Vagina (tissue), 2 donors: ENCODE measurements around the gene PTPRN2. TPM values are rescaled to one million over a fixed set of nuclear protein-coding genes. Genes with fewer than 3 reads are reported as not detected.

ENCODE experiments used
- DNase-seq, 2 donors: peaks; one replicate each; pipeline ENCODE4 v3.0.0-alpha.2; 2017; ENCODE audit errors: extremely low spot score in 2 of 2
- H3K27ac ChIP-seq: fragments of 200-600 bp; sonication (generic); one replicate; pipeline ENCODE4 v1.5.1; 2019
- H3K27me3 ChIP-seq: fragments of 200-600 bp; sonication (generic); one replicate; pipeline ENCODE4 v1.5.1; 2019
- H3K36me3 ChIP-seq, 2 donors: fragments of 200-600 bp; sonication (generic); one replicate each; pipeline ENCODE4 v1.5.1; 2017 to 2019
- H3K4me1 ChIP-seq: fragments of 200-600 bp; sonication (generic); one replicate; pipeline ENCODE4 v1.5.1; 2019
- H3K4me3 ChIP-seq, 2 donors: fragments of 200-600 bp; sonication (generic); 1 replicate in 1 of 2; 2 replicates in 1 of 2; pipeline ENCODE4 v1.5.1; 2016 to 2019
- H3K9me3 ChIP-seq: fragments of 200-600 bp; sonication (generic); one replicate; pipeline ENCODE4 v1.5.1; 2019
- CTCF ChIP-seq, 3 experiments: fragments of 450-650 bp in 2 of 3; fragments of 200-600 bp in 1 of 3; sonication (generic) in 1 of 3; IDR thresholded peaks; one replicate each; pipeline ENCODE4 v1.5.1; 2017 to 2019; ENCODE audit warnings: antibody characterized with exemption in 3 of 3, mild to moderate bottlenecking in 2 of 3, moderate library complexity in 2 of 3
- POLR2A ChIP-seq, 2 donors: fragments of 450-650 bp; IDR thresholded peaks; one replicate each; pipeline ENCODE4 v1.6.1; 2017; ENCODE audit warnings: antibody characterized with exemption in 2 of 2, mild to moderate bottlenecking in 2 of 2, moderate library complexity in 2 of 2
- POLR2AphosphoS5 ChIP-seq, 2 donors: sonication (generic); formaldehyde crosslinking; IDR thresholded peaks; one replicate each; pipeline ENCODE4 v1.9.0; 2017; ENCODE audit warnings: antibody characterized with exemption in 2 of 2, mild to moderate bottlenecking in 2 of 2, low read depth in 1 of 2; ENCODE audit not compliant: insufficient read depth in 1 of 2
- intact Hi-C: fragments of 100-400 bp; cut with DNase I; formaldehyde crosslinking; loops from one replicate; pipeline ENCODE4 v1.15.1; 2023
- total RNA-seq: library from RNA; depleted of rRNA; stranded (reverse); fragments of >200 nt; gene quantifications from one replicate; pipeline ENCODE4 v1.2.3, GENCODE V29; 2016

The PTPRN2 gene
- total RNA-seq, 1 donor from 2014 or later, result 7.4 TPM

- Histone ChIP-seq H3K9me3 (no peaks in the 10 kb centered on the region), H3K36me3 (no peaks in the 10 kb centered on the region), H3K4me3 (no peak overlapping the region), H3K27ac (no peak overlapping the region), H3K27me3 (no peaks in the 10 kb centered on the region), H3K4me1 (no peaks in the 10 kb centered on the region)
- TF ChIP-seq POLR2A (IDR thresholded peaks at IDR 0.05) (no peak), CTCF (IDR thresholded peaks at IDR 0.05) (no peak), POLR2AphosphoS5 (IDR thresholded peaks at IDR 0.05; ENCODE audit: insufficient read depth in 1 of 2, low read depth in 1 of 2) (no peak)
- intact Hi-C loops, result no loop called here
- DNase-seq, result no peak
Observed at GRCh38 chr7:158076215-158076614, 511.4 kb downstream of the PTPRN2 start.

GRCh38 chr7:158075633-158076001 is 512.0 kb downstream of the PTPRN2 start:
- Histone ChIP-seq H3K9me3 (no peaks in the 10 kb centered on the region), H3K27ac (no peak overlapping the region), H3K4me3 (no peak overlapping the region), H3K36me3 (no peaks in the 10 kb centered on the region), H3K4me1 (no peaks in the 10 kb centered on the region), H3K27me3 (no peaks in the 10 kb centered on the region)
- TF ChIP-seq POLR2A (IDR thresholded peaks at IDR 0.05) (no peak), CTCF (IDR thresholded peaks at IDR 0.05) (no peak), POLR2AphosphoS5 (IDR thresholded peaks at IDR 0.05; ENCODE audit: insufficient read depth in 1 of 2, low read depth in 1 of 2) (no peak)
- intact Hi-C loops, result no loop called here
- DNase-seq, result no peak

GRCh38 chr7:158074896-158075632 is 512.6 kb downstream of the PTPRN2 start:
- no peak for DNase-seq
- TF ChIP-seq CTCF (IDR thresholded peaks at IDR 0.05) (no peak), POLR2AphosphoS5 (IDR thresholded peaks at IDR 0.05; ENCODE audit: insufficient read depth in 1 of 2, low read depth in 1 of 2) (no peak), POLR2A (IDR thresholded peaks at IDR 0.05) (no peak)
- H3K9me3 ChIP-seq, result no peaks in the 10 kb centered on the region
- H3K27me3 ChIP-seq, result no peaks in the 10 kb centered on the region
- H3K4me3 ChIP-seq, result no peak overlapping the region
- no peaks in the 10 kb centered on the region for H3K4me1 ChIP-seq
- no peaks in the 10 kb centered on the region for H3K36me3 ChIP-seq
- H3K27ac ChIP-seq, result no peak overlapping the region
- intact Hi-C loops, result no loop called here

DNA sequence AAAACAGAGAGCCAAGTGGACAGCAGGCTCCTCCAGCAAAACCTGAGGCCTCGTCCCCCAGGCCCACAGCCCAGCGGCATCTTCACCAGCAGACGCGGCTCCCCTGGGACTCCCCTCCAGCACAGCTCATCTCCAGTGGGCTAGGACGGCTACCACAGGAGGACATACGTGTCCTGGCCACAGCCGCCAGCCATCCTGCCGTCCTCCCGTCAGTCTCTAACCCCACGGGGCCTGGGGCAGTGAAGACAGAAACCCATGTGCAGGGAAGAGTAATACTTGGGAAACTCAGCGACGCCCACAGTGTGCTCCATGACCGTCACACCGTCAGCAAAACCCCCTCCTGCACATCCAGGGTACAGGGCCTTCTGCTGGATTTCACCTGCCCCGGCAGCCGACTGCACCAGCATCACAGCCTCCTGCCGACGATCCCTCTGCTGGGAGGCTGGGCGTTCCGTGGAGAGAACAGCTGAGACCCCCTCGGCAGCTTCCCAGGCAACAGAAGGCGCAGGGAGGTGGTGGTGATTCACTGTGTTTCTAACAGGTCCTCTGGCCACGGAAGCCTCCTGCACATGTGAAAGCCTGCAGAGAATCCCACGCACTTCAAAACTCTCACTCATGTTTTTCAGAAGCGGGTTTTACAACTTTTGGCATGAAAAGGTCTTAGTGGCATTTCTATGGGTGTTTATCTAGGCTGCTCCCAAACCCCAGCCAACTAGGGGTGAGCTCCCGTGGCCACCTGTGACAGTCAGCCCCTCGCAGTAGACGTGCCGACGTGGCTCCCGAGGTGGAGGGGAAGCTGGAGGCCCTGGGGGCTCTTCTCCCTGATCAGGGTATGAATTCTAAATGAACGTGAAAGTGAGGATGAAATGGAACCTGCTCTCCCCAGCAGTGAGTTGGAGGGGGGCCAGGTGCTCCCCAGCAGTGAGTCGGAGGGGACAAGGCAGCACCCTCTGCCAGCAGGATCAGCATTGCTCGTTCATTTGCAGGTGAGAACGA is 513.5 kb downstream of the PTPRN2 start:
- H3K36me3 ChIP-seq, result no peaks in the 10 kb centered on the region
- DNase-seq, result no peak
- H3K4me3 ChIP-seq, result no peak overlapping the region
- no peaks in the 10 kb centered on the region for H3K27me3 ChIP-seq
- H3K27ac ChIP-seq, result no peak overlapping the region
- H3K4me1 ChIP-seq, result no peaks in the 10 kb centered on the region
- intact Hi-C loops, result no loop called here
- H3K9me3 ChIP-seq, result no peaks in the 10 kb centered on the region
- no peak for TF ChIP-seq CTCF (IDR thresholded peaks at IDR 0.05)
- TF ChIP-seq POLR2AphosphoS5 (IDR thresholded peaks at IDR 0.05; ENCODE audit: insufficient read depth in 1 of 2, low read depth in 1 of 2), result no peak
- no peak for TF ChIP-seq POLR2A (IDR thresholded peaks at IDR 0.05)
